IMR-90 (cell line): Measurements from ENCODE around the gene ACTN2. TPM values are rescaled to one million over a fixed set of nuclear protein-coding genes. Genes with fewer than 3 reads are reported as not detected.

Experiments used
- ATAC-seq: fragments of 200-7000 bp; cut with Tn5 transposase; 2 replicates; pipeline ENCODE4 v1.9.1; 2020; ENCODE audit warnings: low read depth, mild to moderate bottlenecking, moderate library complexity
- BruUV-seq: library from RNA; stranded (reverse); fragments of 400-500 nt; replicated peaks from 2 replicates; lab custom pipeline; 2021; lab: Mats Ljungman, UMichigan
- CTCF ChIA-PET: fragments of 300-600 bp; formaldehyde crosslinking; extraction: SDS; loops from one replicate; lab custom pipeline; 2021; ENCODE audit warnings: antibody characterized with exemption; lab: Yijun Ruan, JAX
- POLR2A ChIA-PET: fragments of 300-600 bp; sonication (Branson Sonifier 250); formaldehyde crosslinking; loops from one replicate; lab custom pipeline; 2022; ENCODE audit warnings: antibody characterized with exemption; ENCODE audit not compliant: unreplicated experiment; lab: Charles Lee
- DNase-seq: peaks from one replicate; pipeline ENCODE4 v3.0.0; 2013
- H2AFZ ChIP-seq: replicated peaks from 2 replicates; pipeline ENCODE3; 2013; ENCODE audit warnings: low read length, mild to moderate bottlenecking; ENCODE audit not compliant: poor library complexity
- H2AK5ac ChIP-seq: 2 replicates; pipeline ENCODE4 v1.6.1; 2013; ENCODE audit warnings: low read depth, low read length, inconsistent platforms
- H2AK9ac ChIP-seq: replicated peaks from 2 replicates; pipeline ENCODE3; 2013; ENCODE audit warnings: mild to moderate bottlenecking, low read depth, low read length, moderate library complexity; ENCODE audit not compliant: poor library complexity
- H2BK120ac ChIP-seq: 2 replicates; pipeline ENCODE4 v1.6.1; 2013; ENCODE audit warnings: low read depth, low read length, inconsistent platforms
- H2BK15ac ChIP-seq: 3 replicates; pipeline ENCODE4 v1.6.1; 2013; ENCODE audit warnings: low read depth, low read length, inconsistent platforms
- H2BK20ac ChIP-seq: 2 replicates; pipeline ENCODE4 v1.6.1; 2013; ENCODE audit warnings: low read depth, mild to moderate bottlenecking, inconsistent platforms, low read length, moderate library complexity
- H2BK5ac ChIP-seq: 2 replicates; pipeline ENCODE4 v1.6.1; 2013; ENCODE audit warnings: mild to moderate bottlenecking, low read depth, low read length, inconsistent platforms; ENCODE audit not compliant: poor library complexity, severe bottlenecking
- H3K14ac ChIP-seq: replicated peaks from 2 replicates; pipeline ENCODE4 v1.6.1; 2013; ENCODE audit warnings: low read depth, low read length, inconsistent platforms
- H3K18ac ChIP-seq: 2 replicates; pipeline ENCODE4 v1.6.1; 2013; ENCODE audit warnings: low read depth, low read length, control low read depth
- H3K23ac ChIP-seq: 2 replicates; pipeline ENCODE4 v1.6.1; 2013; ENCODE audit warnings: low read depth, low read length, inconsistent platforms
- H3K27ac ChIP-seq: 2 replicates; pipeline ENCODE4 v1.5.1; 2013; ENCODE audit warnings: mild to moderate bottlenecking, control low read depth, low read length; ENCODE audit not compliant: insufficient read depth
- H3K27me3 ChIP-seq: 2 replicates; pipeline ENCODE4 v1.6.1; 2013; ENCODE audit warnings: low read length; ENCODE audit not compliant: control insufficient read depth, insufficient read depth
- H3K36me3 ChIP-seq: 2 replicates; pipeline ENCODE4 v1.6.1; 2013; ENCODE audit warnings: low read length, mixed read lengths; ENCODE audit not compliant: control insufficient read depth, insufficient read depth
- H3K4ac ChIP-seq: 2 replicates; pipeline ENCODE4 v1.6.1; 2013; ENCODE audit warnings: low read depth, low read length, inconsistent platforms
- H3K4me1 ChIP-seq: 2 replicates; pipeline ENCODE4 v1.6.1; 2013; ENCODE audit warnings: low read length, mixed read lengths; ENCODE audit not compliant: control insufficient read depth, insufficient read depth
- H3K4me2 ChIP-seq: 2 replicates; pipeline ENCODE4 v1.6.1; 2013; ENCODE audit warnings: low read depth, mild to moderate bottlenecking, control low read depth, low read length, moderate library complexity
- H3K4me3 ChIP-seq: 2 replicates; pipeline ENCODE4 v1.5.1; 2013; ENCODE audit warnings: low read depth, mild to moderate bottlenecking, control low read depth, low read length, moderate library complexity; ENCODE audit not compliant: insufficient read depth
- H3K56ac ChIP-seq: 2 replicates; pipeline ENCODE4 v1.6.1; 2013; ENCODE audit warnings: low read length, inconsistent platforms; ENCODE audit not compliant: insufficient read depth; ENCODE audit errors: extremely low read depth
- H3K79me1 ChIP-seq, 2 experiments: 2 replicates each; pipeline ENCODE4 v1.6.1; 2013; ENCODE audit warnings: low read length in 2 of 2, inconsistent platforms in 1 of 2, low read depth in 1 of 2
- H3K9ac ChIP-seq: 2 replicates; pipeline ENCODE4 v1.6.1; 2013; ENCODE audit warnings: low read depth, low read length, control low read depth
- H3K9me1 ChIP-seq: 2 replicates; pipeline ENCODE4 v1.6.1; 2013; ENCODE audit warnings: low read length, inconsistent platforms; ENCODE audit not compliant: insufficient read depth
- H3K9me3 ChIP-seq: 2 replicates; pipeline ENCODE4 v1.6.1; 2013; ENCODE audit warnings: low read length; ENCODE audit not compliant: control insufficient read depth, insufficient read depth
- H4K20me1 ChIP-seq: 2 replicates; pipeline ENCODE4 v1.6.1; 2013; ENCODE audit warnings: low read length, inconsistent platforms; ENCODE audit not compliant: insufficient read depth
- H4K5ac ChIP-seq: 2 replicates; pipeline ENCODE4 v1.6.1; 2013; ENCODE audit warnings: mild to moderate bottlenecking, low read depth, low read length, control low read depth
- H4K8ac ChIP-seq, 2 experiments: 2 replicates each; pipeline ENCODE4 v1.6.1; 2013; ENCODE audit warnings: low read depth in 2 of 2, low read length in 2 of 2, control low read depth in 1 of 2, inconsistent platforms in 1 of 2
- H4K91ac ChIP-seq: 2 replicates; pipeline ENCODE4 v1.6.1; 2013; ENCODE audit warnings: low read depth, low read length, inconsistent platforms; ENCODE audit not compliant: insufficient read depth
- BHLHE40 ChIP-seq: fragments of 150-350 bp; IDR thresholded peaks from 2 replicates; pipeline ENCODE4 v1.6.1; 2016; ENCODE audit warnings: mild to moderate bottlenecking, low read depth, low read length
- CHD1 ChIP-seq: IDR thresholded peaks from 2 replicates; pipeline ENCODE4 v1.6.1; 2012; ENCODE audit warnings: low read depth, low read length, improper control_type of control experiment
- CTCF ChIP-seq: conservative IDR thresholded peaks from 2 replicates; pipeline ENCODE4 v1.5.1; 2012; ENCODE audit warnings: mild to moderate bottlenecking, low read depth, low read length, improper control_type of control experiment
- MXI1 ChIP-seq: IDR thresholded peaks from 2 replicates; pipeline ENCODE4 v1.6.1; 2012; ENCODE audit warnings: low read depth, mild to moderate bottlenecking, low read length, moderate library complexity, borderline replicate concordance
- RAD21 ChIP-seq: IDR thresholded peaks from 2 replicates; pipeline ENCODE4 v1.6.1; 2012; ENCODE audit warnings: low read length, improper control_type of control experiment
- RCOR1 ChIP-seq: IDR thresholded peaks from 2 replicates; pipeline ENCODE4 v1.6.1; 2012; ENCODE audit warnings: mild to moderate bottlenecking, low read length, improper control_type of control experiment; ENCODE audit not compliant: insufficient replicate concordance
- WGBS, 2 experiments: methylation state at CpG; one replicate each; pipeline versions ENCODE4 v1.1.5 to v1.1.7; 2013; ENCODE audit warnings: missing lambda C conversion rate in 2 of 2; ENCODE audit not compliant: insufficient read length in 1 of 2; ENCODE audit errors: extremely low coverage in 2 of 2; 5-methylcytosine and 5-hydroxymethylcytosine counted together
- dilution Hi-C: fragments of 300-500 bp; cut with HindIII; formaldehyde crosslinking; loops from one replicate; pipeline ENCODE4 v1.14.3; 2018; ENCODE audit warnings: low sequenced_read_pairs; ENCODE audit not compliant: unreplicated experiment
- in situ Hi-C: fragments of 300-500 bp; cut with MboI; formaldehyde crosslinking; loops from 3 replicates; pipeline ENCODE4 v1.14.3; 2019; ENCODE audit warnings: low sequenced_read_pairs, inconsistent platforms, mixed read lengths
- intact Hi-C: fragments of 100-400 bp; cut with micrococcal nuclease; formaldehyde crosslinking; loops from 2 replicates; pipeline ENCODE4 v1.10.0; 2022
- polyA plus RNA-seq, 3 experiments: library from polyadenylated mRNA; depleted of rRNA; stranded (reverse); fragments of >200 nt; gene quantifications; 2 replicates each; pipeline ENCODE4 v1.2.3, GENCODE V29; 2012; ENCODE audit warnings: low replicate concordance in 1 of 3
- total RNA-seq: library from RNA; depleted of rRNA; stranded (reverse); fragments of >200 nt; gene quantifications from 2 replicates; pipeline ENCODE4 v1.2.3, GENCODE V29; 2012
- TF ChIP-seq, protein P1 (sequence below): fragments of 150-350 bp; IDR thresholded peaks from 2 replicates; pipeline ENCODE4 v1.6.1; 2017; ENCODE audit warnings: mild to moderate bottlenecking, antibody characterized with exemption, low read length, low read depth

The ACTN2 gene
- total and polyA plus RNA-seq, 2 of the 4 experiments (the other 2 are of a cell fraction): under 0.01 TPM; not detected in 1

DNA sequence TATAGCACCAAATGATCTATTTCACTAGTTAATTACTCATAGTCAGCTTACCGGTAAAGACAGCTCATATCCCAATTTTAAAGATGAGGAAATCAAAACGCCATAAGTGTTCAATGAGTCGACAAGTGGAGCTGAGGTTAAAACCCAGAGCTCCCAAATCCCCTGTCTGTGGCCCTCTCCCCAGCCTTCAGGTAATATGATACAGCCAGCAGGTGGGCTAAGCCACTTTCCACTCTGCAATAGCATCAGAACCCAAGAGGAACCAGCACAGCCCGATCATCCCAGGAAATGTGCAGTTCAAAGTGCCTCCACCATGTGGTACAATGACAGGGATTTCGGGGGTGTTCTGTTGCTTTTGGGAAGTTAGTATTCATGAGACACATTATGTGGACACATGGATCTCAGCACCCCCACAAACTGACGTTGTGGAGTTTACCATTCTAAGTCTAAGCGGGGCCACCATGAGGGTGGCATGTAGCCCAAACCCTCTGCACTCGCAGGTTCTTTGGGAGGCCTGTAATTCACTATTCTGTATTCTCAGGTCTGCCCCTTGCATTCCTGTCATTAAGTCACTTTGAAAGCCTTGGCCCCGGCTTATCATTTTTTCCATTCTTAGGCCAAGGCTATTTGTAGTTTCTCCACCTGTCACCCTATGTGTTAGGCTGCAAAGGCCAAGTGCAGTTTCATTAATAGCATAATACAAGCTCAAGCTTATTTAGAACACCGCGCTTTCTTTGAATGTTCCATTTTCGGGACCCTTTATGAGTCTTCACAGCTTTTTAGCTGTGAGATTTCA, 26.3 kb upstream of the ACTN2 start:
- Histone ChIP-seq H3K4me1 (no peaks in the 10 kb centered on the region), H3K9ac (no peak overlapping the region), H3K23ac (no peak overlapping the region), H3K27me3 (no peaks in the 10 kb centered on the region), H2BK120ac (no peak overlapping the region), H4K8ac (no peak overlapping the region), H3K4ac (no peak overlapping the region), H3K4me2 (no peak overlapping the region), H3K79me1 (no peaks in the 10 kb centered on the region), H2AK5ac (no peak overlapping the region), H3K4me3 (no peak overlapping the region), H3K36me3 (no peaks in the 10 kb centered on the region), H3K56ac (no peak overlapping the region), H3K14ac (no peak overlapping the region), H3K9me3 (0 out of 2 replicates have a peak, but pooled peaks cover 3% of the 10 kb centered on the region), H2BK20ac (no peak overlapping the region), H3K9me1 (no peaks in the 10 kb centered on the region), H2BK5ac (no peak overlapping the region), H3K18ac (no peak overlapping the region), H3K27ac (no peak overlapping the region), H4K20me1 (no peaks in the 10 kb centered on the region), H4K5ac (no peak overlapping the region), H4K91ac (no peak overlapping the region), H2AK9ac (no peak overlapping the region), H2AFZ (no peak overlapping the region), H2BK15ac (no peak overlapping the region)
- no peak for ATAC-seq
- TF ChIP-seq BHLHE40 (no peak), CTCF (no peak), MXI1 (no peak), RCOR1 (no peak), CHD1 (no peak), RAD21 (no peak)
- TF ChIP-seq, protein P1, sequence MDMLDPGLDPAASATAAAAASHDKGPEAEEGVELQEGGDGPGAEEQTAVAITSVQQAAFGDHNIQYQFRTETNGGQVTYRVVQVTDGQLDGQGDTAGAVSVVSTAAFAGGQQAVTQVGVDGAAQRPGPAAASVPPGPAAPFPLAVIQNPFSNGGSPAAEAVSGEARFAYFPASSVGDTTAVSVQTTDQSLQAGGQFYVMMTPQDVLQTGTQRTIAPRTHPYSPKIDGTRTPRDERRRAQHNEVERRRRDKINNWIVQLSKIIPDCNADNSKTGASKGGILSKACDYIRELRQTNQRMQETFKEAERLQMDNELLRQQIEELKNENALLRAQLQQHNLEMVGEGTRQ: no peak
- ChIA-PET CTCF (no interaction called here), POLR2A (no interaction called here)
- no TSS peak for BruUV-seq
- DNase-seq: no peak
- intact Hi-C loops (no loop called here), in situ Hi-C loops (no loop called here), dilution Hi-C loops (no loop called here)
- 67% methylated on average over 3 of the region's 12 CpGs; no CpG with 5 or more reads in 1 of the 2 experiments for WGBS, 2 experiments
